Endothelial cell of hepatic sinusoid (primary cell): ENCODE results near the gene CLPTM1L.
"Not testable (repeated sequence)": the region's sequence is repeated elsewhere in the genome, so short reads cannot be mapped to it uniquely, and the experiment has no call there.

Source experiments
- in situ Hi-C: cut with HindIII; loops from 2 replicates; pipeline ENCODE4 v1.10.0; 2017; ENCODE audit warnings: low sequenced_read_pairs

The CLPTM1L gene

DNA sequence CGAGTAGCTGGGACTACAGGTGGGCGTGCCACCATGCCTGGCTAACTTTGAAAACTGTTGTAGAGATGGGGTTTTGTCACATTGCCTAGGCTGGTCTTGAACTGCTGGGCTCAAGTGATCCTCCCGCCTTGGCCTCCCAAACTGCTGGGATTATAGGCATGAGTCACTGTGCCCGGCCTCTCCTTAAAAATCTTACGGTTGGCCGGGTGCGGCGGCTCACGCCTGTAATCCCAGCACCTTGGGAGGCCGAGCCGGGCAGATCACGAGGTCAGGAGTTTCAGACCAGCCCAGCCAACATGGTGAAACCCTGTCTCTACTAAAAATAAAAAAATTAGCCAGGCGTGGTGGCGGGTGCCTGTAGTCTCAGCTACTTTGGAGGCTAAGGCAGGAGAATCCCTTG is 2.2 kb downstream of the CLPTM1L start:
- in situ Hi-C loops, result not testable (repeated sequence)

- in situ Hi-C loops, result no loop called here
Observed at GRCh38 chr5:1342268-1342667, 2.6 kb downstream of the CLPTM1L start.

GRCh38 chr5:1341863-1342262 is 3.0 kb downstream of the CLPTM1L start:
- in situ Hi-C loops, result no loop called here

- in situ Hi-C loops, result not testable (repeated sequence)
Observed at GRCh38 chr5:1339818-1340210, 5.1 kb downstream of the CLPTM1L start.

GRCh38 chr5:1339139-1339817 is 5.6 kb downstream of the CLPTM1L start:
- in situ Hi-C loops, result not testable (repeated sequence)

DNA sequence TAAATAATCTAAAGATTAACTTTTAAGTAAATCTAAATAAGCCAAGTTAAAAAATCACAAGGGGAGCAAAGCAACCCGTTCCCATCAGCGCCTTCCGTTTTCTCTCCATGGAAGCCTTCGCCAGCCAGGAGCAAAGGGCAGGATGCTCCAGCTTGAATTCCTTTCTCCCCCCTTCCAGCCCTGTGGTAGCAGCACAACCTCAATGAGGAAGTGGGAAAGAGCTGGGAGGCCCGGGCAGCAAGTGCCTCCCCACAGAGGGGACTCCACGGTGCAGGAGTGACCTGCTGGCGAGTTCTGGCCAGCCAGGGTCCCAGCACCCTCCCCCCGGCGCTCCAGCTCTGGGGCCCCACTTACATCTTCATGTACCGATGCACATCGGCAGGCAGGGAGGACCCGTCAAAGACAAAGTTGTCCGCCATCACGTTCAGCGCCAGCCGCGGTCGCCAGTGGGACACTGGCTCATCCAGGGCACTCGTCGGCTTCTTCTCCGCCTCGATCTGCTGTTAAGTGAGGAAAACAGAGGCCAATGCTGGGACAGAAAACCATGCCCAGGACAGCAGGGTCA is 6.3 kb downstream of the CLPTM1L start:
- in situ Hi-C loops, result no loop called here

GRCh38 chr5:1338196-1338490 is 6.8 kb downstream of the CLPTM1L start:
- in situ Hi-C loops, result no loop called here

GRCh38 chr5:1337489-1338195 is 7.3 kb downstream of the CLPTM1L start:
- in situ Hi-C loops, result no loop called here

DNA sequence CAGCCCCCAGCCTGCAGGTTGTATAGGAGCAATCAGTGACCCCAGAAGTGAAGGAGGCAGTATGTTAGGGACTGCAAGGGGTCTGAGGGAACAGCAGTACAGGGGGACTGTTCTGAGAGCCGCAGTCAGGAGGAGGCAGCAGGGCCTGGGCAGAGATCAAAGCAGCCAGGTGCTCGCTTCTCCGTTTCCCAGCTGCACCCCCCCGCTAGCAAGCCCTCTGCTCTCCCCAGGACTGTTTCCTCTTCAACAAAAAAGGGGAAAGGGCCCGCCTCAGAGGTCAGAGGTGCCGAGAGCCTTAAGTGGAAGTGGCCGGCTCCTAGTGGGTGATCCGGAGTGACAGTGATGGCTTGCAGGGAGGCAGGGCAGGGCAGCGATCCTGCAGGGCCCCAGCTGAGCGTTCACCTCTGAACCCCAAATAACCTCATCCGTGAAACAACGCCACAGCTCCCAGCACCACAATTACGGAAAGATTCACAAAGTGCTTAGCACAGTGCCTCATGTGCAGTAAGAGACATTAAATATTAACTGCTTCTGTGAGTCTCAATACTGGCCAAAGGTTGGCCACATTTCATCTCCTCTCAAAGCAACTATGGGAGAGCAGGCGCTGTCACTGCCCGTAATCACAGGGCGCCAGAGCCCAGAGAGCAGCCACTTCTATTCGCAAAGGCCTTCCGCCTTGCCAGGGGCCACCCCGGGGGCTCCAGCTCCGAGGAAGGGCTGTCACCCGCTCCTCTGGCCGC is 8.0 kb downstream of the CLPTM1L start:
- in situ Hi-C loops, result no loop called here

- in situ Hi-C loops, result no loop called here
Observed at GRCh38 chr5:1336106-1336561, 8.8 kb downstream of the CLPTM1L start.

DNA sequence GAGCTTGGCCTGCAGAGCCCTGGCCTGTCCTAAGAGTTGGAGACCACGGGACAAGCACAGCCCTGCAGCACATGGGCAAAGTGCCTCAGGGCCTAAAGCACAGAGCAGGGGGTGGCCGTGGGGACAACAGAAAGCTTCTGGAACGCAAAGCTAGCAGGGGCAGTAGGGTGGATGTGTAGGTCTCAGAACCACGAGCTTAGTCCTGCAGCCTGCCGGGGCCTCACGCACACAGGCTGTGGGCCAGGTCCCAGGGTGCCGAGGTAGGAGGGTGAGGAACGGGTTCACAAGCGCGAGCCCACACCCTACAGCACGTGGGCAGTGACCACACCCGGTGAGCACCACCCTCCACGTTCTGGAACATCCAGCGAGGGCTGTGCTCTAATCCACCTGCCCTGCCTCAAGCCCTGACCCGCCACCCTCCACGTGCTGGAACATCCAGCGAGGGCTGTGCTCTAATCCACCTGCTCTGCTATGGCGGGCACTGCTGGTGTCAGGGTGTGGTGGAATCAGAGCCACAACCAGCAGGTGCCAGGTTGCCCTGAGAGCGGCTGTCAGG is 9.3 kb downstream of the CLPTM1L start:
- in situ Hi-C loops, result no loop called here

- in situ Hi-C loops, result no loop called here
Observed at GRCh38 chr5:1334831-1335539, 9.9 kb downstream of the CLPTM1L start.

- in situ Hi-C loops, result no loop called here
Observed at GRCh38 chr5:1333986-1334385, 10.9 kb downstream of the CLPTM1L start.

DNA sequence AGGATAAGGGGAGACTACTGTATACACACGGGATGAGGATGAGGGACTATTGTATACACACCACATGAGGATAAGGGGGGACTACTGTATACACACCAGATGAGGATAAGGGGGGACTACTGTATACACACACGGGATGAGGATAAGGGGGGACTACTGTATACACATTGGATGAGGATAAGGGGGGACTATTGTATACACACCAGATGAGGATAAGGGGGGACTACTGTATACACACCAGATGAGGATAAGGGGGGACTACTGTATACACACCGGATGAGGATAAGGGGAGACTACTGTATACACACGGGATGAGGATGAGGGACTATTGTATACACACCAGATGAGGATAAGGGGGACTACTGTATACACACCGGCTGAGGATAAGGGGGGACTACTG is 11.6 kb downstream of the CLPTM1L start:
- in situ Hi-C loops, result not testable (repeated sequence)

DNA sequence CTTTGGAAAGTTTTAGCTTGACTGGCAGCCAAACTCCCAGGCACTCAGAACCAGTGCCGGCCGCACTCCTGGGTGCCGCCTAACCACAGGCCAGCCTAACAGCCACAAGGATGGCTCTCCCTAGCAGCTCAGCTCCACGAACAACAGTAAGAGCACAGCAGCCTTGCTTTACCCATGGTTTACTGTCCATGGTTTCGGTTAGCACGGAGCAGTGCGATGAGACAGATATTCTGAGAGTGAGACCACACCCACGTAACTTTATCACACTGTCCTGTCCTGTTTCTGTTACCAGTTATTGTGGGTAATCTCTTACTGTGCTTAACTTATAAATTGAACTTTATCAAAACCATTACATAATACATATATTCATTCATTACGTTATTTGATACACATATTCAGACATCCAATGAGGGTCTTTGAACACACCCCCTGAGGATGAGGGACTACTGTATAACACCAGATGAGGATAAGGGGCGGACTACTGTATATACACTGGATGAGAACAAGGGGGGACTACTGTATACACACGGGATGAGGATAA is 12.4 kb downstream of the CLPTM1L start:
- in situ Hi-C loops, result no loop called here

DNA sequence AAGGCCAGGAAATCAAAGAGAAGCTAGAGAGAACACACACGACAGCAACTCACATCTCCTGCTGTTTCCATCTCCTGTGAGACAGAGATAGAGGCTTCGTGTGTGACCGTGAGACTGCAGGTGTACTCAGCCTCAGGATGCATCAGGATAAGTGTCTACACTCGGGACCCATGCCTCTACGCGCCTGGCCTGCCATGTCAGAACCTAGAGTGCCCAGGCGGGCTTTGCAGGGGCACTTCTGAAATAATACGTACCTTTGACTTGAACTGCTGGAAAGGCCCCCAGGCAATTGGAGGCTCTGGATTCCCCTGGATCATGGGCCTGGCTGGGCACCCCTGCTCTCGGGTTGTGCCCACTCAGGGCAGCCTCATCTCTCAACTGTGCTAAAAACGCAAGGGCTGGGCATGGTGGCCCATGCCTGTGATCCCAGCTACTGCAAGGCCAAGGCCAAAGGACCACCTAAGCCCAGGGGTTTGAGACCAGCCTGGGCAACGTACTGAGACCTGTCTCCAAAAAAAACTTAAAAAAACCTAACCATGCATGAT is 13.0 kb downstream of the CLPTM1L start:
- in situ Hi-C loops, result no loop called here

GRCh38 chr5:1330847-1331831 is 13.8 kb downstream of the CLPTM1L start:
- in situ Hi-C loops, result no loop called here

DNA sequence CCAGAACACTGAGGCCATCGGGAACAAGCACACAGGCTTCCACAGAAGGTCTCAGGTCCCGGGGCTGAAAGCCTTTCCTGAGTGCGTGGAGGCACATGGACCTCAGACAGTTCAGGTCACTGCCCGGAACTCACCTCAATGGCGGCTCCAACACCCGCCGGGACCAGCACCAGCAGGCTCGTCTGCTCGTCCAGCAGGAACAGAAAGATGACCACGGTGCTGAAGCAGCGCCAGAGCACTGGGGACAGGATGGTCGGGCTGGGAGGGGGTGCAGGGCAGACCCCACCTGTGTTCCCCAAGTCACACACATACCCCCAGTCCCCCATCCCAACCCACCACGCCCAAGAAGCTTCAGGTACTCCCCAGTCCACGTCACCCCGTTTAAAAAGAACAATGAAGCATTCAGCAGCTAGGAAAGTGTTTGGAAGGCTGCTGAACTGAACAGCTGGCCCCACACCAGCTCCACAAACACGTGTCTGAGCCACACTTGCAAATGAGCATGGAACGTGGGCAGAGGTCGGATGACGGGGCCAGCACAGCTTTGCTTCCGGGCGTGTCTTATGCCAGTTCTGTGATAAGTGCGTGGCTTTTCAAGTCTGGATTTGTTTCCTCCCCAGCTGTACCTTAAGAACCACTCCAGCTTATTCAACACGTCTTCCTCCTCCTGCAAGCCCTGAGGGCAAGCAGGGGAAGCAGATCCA is 14.6 kb downstream of the CLPTM1L start:
- in situ Hi-C loops, result no loop called here
